NCI-H526 treated with DMSO at 0.1 percent for 48 hours (cell line): Measurements from ENCODE around the gene CLRN2.
"Not testable (repeated sequence)": the region's sequence is repeated elsewhere in the genome, so short reads cannot be mapped to it uniquely, and the experiment has no call there.

Experiments
- DNase-seq: peaks from one replicate; lab custom pipeline; 2025; lab: John Stamatoyannopoulos, UW

CLRN2 gene

GRCh38 chr4:17504081-17504480 is 10.9 kb upstream of the CLRN2 start:
- DNase-seq: no peak

DNA sequence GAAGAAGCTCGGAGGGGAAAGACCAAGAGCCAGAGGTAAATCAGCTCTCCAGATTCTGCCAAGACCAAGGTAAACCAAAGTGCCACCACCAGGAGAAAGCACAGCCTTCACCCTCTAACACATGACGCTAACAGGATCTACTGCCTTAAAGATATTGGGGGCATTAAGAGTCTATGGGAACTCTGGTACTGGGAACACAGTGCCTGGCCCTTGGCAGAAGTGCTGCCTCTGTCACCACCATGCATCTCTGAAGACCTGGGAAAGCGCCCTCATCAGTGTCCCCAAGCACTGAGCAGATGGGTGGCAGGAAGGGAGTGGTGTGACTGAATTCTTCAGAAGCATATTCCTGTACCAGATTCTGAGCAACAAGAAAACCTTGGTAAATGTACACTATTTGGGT is 4.4 kb upstream of the CLRN2 start:
- DNase-seq: no peak

DNA sequence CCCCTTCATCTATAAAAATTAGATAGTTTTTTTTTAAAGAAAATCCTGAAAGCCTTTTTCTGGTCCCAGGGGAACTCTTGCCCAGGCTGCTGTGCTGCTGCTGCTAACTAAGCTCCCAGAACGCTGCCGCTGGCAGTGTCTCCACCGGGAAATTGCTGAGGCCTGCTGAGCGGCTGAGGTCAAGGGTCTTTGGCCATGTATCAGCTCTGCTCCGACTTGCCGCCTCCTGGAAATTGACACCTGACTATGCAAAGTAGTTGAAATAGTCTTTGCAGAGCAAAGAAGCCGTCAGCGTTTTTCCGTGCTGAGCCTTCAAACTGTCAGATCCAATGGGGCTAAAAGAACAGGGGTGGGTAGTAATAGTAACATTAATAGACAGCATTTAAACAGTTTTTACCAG is 3.9 kb upstream of the CLRN2 start:
- peak; percentile 57 for DNase-seq

- DNase-seq: peak; percentile 57
Measured at GRCh38 chr4:17511509-17511949, 3.4 kb upstream of the CLRN2 start.

GRCh38 chr4:17511950-17512795 is 2.8 kb upstream of the CLRN2 start, which contains the start of gene QDPR:
TSS of gene QDPR (minus strand) at chr4:17512090. CDS start at chr4:17512054, 36 bp downstream.
- DNase-seq: peak; percentile 73

DNA sequence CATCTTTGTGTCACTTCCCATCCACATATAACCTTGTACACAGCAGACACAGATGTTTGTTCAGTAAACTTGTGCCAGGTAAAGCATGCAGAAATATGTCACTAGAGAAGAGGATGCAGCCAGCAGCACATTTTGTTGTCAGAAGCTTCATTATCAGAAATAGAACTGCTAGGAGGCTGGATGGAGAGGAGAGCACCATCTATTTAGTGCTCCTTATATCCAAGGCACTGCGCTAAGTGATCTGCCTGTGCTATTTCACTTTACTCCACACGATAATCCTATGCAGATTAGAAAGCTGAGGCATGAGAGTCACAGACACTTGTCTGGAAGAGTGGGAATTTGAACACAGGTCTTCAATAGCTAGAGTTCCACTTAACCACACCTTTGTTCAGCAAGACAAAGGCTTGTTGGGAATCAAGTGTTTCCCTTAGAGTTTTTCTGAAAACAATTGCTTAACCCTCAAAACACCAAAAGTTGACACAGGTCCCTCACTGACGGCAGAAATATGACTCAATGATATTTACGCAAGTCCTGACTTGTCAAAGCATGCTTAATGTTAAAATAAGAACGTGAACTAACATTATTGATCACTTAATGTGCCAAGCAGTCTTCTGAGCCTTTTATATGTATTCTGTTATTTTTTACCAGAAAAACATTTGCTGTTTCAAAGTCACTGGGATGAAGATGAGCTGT is 1.8 kb upstream of the CLRN2 start:
- DNase-seq: no peak

GRCh38 chr4:17515445-17516407 is 761 bp downstream of the CLRN2 start:
- DNase-seq: no peak

- no peak for DNase-seq
Measured at GRCh38 chr4:17516980-17517379, 2.0 kb downstream of the CLRN2 start.

- DNase-seq: no peak
Measured at GRCh38 chr4:17517664-17518063, 2.7 kb downstream of the CLRN2 start.

DNA sequence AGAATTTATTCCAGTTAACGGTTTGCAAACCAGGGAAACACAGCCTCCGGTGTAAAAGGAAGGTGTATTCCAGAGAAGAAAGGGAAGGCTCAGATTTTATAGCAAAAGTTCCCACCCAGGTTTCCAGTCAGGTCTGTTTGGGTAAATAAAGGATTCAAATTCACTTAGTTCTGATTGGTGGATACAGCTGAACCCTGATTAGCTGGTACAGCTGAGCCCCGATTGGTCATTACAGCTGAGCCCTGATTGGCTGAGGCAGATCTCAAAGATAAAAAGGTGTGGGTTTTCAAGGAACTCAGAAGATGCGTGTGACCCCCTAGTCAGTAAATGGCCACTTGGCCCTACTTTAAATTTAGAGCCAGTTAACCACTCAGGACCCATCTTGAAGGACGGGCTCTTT is 6.6 kb downstream of the CLRN2 start:
- DNase-seq: no peak

DNA sequence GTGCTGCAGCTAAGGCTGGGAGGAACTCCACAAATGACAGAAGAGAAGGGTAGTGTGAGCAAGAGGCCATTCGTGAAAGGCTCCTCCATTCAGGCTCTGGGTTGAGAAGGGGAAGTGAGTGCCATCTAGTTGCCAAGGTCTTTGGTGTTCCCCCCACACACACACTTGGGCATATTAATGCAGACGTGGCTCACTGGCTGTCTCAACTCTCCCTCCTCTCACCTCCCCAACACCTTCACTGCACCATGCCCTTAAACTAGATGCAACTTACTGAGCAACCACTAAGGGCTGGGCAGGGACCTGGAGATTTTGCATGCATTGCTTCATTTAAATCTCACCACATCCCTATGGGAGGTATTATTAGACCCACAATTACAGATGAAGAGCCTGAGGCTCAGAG is 8.7 kb downstream of the CLRN2 start:
- no peak for DNase-seq

GRCh38 chr4:17526695-17527477 is 11.9 kb downstream of the CLRN2 start:
- DNase-seq: no peak

- no peak for DNase-seq
Measured at GRCh38 chr4:17528551-17529165, 13.7 kb downstream of the CLRN2 start.

DNA sequence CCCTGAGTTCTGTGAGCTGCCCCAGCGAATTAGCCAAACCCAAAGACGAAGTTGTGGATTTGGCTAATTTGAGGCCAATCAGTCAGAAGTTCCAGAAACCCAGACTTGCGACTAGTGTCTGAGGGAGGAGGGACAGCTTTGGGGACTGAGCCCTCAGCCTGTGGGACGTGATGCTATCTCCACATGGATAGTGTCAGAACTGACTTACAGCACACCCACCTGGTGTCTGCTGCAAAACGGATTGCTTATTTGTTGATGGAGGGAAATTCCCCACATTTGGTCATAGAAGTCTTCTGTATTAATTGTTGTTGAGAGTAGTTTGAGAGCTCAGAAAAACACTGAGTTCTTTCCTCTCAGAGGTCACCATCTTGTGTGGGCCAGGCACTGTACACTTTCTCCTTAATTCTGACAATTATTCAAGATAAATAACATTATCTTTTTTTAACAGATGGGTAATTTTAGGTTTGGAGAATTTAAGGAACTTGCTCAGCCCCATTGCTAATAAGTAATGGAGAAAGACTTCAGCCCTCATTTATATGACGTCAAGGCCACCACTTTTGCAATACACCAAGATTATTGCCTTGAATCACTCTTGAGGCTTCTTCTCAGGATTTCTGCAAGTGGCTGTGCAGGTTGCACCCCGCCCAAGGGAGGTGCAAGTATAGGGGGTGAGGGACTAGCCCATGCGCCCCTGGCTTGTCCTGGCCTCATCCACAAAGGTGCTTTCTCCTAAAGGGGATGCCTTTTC is 16.7 kb downstream of the CLRN2 start:
- DNase-seq: no peak

DNA sequence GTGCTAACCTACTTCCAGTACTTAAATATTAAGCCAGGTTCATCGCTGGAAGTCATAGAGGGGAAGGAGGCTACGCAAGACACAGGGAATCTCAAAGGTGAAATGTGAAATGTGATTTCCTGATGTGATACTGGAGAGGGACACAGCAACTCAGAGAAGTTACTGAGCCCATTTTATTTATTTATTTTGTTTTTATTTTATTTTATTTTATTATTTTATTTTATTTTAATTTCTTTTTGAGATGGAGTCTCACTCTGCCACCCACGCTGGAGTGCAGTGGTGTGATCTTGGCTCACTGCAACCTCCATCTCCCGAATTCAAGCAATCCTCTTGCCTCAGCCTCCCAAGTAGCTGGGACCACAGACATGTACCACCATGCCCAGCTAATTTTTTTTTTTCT is 19.7 kb downstream of the CLRN2 start:
- no peak for DNase-seq

- DNase-seq: no peak
Measured at GRCh38 chr4:17535242-17535641, 20.3 kb downstream of the CLRN2 start.

- DNase-seq: no peak
Measured at GRCh38 chr4:17535906-17536305, 20.9 kb downstream of the CLRN2 start.

DNA sequence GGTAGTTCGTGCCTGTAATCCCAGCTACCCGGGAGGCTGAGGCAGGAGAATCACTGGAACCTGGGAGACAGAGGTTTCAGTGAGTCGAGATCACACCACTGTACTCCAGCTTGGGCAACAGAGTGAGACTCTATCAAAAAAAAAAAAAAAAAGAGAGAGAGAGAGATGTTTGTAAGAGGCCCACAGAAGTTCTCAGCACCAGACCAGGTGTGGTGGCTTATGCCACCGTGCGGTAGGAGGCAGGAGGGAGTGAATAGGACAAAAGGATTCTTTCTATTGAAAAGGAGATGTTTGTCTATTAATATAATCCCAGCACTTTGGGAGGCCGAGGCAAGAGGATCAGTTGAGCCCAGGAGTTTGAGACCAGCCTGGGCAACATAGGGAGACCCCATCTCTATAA is 22.1 kb downstream of the CLRN2 start:
- DNase-seq: not testable (repeated sequence)

GRCh38 chr4:17544205-17544604 is 29.2 kb downstream of the CLRN2 start:
- no peak for DNase-seq

DNA sequence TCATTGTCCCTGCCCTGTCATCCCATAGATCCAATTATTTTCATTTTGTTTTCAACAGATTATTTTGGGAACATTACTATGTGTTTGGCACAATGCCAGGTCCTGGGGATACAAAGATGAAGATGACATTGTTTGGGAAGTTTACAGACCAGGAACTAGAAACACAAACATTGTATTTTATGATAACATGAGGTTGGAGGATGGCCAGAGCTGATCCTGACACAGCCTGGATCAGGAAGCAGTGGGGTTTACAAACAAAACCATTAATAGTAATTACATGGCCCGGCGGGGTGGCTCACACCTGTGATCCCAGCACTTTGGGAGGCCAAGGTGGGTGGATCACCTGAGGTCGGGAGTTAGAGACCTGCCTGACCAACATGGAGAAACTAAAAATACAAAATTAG is 29.9 kb downstream of the CLRN2 start:
- no peak for DNase-seq
